RPMI8226 (cell line): ENCODE measurements around the gene ZNF362.
"Not testable (repeated sequence)": the region's sequence is repeated elsewhere in the genome, so short reads cannot be mapped to it uniquely, and the experiment has no call there.

Experiments used
- DNase-seq: peaks from one replicate; pipeline ENCODE4 v3.0.0-alpha.2; 2015

Gene ZNF362, protein sequence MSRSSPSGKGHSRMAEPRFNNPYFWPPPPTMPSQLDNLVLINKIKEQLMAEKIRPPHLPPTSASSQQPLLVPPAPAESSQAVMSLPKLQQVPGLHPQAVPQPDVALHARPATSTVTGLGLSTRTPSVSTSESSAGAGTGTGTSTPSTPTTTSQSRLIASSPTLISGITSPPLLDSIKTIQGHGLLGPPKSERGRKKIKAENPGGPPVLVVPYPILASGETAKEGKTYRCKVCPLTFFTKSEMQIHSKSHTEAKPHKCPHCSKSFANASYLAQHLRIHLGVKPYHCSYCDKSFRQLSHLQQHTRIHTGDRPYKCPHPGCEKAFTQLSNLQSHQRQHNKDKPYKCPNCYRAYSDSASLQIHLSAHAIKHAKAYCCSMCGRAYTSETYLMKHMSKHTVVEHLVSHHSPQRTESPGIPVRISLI

DNA sequence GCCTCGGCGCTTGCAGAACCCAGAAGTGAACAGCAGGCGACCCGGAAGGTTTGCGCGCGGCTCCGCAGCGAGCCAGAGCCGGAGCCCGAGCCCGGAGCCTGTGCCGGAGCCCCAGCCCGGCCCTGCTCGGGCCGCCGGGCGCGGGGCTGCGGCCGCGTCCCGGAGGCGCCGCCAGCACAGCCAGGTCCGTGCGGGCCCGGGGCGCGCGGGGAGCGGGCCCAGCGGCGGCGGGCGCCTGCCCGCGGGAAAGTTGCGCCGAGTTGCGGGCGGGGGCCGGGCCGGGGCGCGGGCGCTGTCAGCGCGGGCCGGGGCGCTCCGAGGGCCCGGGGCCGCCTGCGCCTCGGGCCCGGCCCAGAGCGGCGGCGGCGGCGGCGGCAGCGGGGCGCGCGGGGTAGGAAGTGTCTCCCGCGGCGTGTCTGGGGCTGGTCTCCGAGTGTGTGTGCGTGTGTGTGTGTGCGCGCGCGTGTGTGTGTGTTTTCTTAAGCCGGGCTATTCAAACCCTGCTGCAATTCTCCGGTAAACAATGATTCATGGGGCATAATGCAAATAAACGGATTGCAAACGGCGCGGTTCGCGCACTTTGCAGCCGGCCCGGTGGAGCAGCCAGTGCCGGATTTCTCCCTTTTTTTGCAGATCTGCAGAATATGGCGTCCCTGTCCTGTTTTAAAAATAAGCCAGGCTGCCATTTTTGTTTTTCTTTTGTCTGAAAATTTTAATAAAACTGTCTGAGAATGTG is at the start of gene ZNF362:
Gene ZNF362 (plus strand): TSS at position 22 of the 736 bp plus-strand sequence. CDS start 14,083 bp downstream, outside the sequence.
- peak; percentile 74 for DNase-seq

DNA sequence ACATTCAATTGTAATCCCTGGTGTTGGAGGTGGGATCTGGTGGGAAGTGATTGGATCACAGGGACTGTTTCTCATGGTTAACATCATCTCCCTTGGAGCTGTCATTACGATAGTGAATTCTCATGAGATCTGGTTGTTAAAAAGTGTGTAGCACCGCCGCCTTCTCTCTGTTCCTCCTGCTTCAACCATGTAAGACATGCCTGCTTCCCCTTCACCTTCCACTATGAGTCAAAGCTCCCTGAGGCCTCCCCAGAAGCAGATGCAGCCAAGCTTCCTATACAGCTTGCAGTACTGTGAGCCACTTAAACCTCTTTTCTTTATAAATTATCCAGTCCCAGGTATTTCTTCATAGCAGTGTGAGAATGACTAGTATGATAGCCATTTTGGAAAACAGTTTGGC is 44.3 kb upstream of the ZNF362 start:
- DNase-seq: no peak

DNA sequence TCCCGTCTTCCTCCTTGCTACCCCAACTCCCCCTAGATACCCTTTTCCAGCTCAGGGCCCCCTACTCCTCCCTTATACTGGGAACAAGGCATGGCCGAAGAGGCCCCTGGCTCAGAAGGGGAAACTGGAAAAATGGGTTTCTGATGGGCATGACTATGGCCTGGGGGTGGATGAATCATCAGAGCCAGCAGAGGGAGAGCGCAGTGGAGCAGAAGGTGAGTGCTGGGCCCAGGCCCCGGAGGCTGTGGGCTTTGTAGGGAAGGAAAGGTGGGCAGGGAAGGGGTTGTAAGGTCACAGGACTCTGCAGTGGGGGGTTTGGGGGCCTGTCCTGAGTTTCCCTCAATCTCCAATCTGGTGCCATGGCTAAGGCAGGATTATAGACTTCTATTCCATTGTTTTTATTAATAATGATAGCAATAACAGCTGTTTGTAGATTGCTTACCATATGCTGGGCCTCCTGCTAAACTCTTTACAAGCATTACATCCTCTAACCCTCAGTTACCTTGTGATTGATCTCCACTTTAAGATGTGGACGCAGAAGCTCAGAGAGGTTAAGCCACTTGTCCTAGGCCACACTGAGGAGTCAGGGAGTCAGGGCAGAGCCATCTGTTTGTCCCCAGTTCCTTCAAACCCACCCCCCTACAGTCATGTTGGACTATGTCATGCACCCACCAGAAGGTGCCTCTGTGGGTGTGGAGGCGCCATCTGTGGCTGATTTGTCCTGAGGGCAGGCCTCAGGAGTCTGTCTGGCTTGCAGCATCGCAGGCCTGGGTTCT is 36.2 kb upstream of the ZNF362 start:
- no peak for DNase-seq

DNA sequence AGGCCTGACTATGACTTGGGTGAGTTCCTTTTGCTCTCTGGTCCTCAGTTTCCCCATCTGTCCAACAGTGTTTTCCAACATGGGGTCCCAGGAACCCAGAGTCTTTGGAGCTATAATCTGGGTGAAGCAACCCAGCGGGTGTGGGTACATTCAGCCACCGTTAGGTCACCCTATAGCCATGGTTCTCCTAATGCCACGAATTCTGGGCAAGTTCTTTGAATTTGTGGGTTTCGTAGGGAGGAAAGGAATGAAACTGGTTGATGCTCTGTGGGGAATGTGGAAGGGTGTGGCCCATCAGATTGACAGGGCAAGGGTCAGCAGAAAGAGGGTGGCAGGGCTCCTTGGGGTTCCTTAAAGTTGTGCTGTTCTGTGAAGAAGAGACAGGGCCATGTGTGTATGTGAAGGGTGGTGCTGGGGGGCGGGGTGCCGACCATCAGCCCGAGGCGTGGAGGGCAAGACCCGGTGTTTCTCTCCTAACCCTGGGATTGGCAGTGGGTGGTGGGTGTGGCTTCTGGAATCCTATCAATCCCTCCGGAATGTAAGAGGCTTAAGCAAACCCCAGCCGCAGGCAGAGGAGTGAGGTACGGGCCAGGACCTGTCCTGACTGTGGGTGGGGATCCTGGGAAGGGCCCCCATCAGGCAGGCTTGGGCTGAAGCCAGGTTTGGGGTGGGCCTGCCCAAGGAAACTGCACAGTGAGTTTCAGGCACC is 35.5 kb upstream of the ZNF362 start:
- DNase-seq: no peak

DNA sequence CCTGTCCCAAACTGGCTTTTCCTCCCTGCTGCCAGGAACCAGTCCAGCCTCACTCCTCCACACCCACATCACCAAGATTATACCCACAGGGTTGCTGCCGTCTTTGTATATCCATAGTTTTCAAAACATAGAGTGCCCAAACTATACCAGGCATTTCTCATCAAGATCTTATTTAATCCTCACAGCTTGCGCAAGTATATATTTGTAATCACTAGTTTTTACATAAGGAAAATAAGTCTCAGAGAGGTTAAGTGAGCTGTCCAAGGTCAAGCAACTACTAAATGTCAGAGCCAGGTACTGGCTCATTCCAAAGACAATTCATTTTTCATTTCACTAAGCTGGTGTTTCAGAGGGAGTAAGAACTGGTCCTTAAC is 34.9 kb upstream of the ZNF362 start:
- no peak for DNase-seq

DNA sequence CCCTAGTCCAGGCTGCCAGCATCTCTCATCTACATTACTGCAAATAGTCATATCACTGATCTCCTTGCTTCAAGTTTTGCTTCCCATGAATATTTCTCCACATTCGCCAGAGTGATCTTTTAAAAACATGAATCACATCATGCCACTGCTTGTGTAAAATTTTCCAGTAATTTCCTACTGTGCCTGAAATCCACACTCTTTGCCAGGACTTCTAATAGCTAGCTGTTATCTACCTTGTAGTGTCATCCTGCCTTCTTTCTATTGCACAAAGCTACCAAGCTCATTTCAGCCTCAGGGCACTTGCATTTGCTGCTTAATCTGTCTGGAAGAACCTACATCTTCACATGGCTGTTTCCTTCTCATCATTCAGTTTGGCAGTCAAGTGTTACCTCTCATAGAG is 33.9 kb upstream of the ZNF362 start:
- DNase-seq: no peak

DNA sequence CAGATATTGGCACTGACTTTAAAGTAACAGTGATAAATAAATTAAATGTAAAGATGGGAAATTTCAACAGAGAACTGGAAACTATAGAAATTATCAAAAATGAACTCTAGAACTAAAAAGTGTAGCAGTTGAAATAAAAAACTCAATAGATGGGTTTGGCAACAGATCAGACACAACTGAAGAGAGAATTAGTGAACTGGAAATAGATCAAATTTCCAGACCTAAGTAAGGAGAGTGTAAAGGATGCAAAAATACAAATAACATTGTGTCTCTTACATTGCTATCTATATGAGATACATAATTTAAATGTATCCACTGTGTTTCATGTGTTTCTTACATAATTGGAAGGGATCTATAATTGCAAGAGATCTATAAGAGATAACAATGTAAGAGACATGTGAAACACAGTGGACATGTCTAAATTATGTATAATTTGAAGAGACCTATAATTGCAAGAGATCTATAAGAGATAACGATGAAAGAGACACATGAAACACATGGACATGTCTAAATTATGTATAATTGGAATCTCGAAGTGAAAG is 32.1 kb upstream of the ZNF362 start:
- DNase-seq: no peak

DNA sequence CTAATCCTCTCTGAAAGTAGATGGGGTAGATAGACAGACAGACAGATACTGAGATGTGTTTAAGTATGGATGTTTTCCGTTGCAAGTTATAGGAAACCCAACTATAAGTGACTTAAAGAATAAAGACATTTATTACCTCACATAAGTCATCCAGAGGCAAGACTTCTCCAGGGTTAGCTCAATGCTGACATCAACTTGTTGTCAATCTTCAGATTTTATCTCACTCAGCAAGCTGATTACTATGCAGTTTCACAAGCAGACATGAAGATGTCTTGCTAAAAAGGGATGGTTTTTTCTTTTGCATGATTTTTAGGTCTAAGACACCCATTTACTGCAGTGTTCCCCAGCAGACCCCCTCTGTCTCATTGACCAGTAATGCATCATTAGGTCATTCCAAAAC is 30.7 kb upstream of the ZNF362 start:
- no peak for DNase-seq

DNA sequence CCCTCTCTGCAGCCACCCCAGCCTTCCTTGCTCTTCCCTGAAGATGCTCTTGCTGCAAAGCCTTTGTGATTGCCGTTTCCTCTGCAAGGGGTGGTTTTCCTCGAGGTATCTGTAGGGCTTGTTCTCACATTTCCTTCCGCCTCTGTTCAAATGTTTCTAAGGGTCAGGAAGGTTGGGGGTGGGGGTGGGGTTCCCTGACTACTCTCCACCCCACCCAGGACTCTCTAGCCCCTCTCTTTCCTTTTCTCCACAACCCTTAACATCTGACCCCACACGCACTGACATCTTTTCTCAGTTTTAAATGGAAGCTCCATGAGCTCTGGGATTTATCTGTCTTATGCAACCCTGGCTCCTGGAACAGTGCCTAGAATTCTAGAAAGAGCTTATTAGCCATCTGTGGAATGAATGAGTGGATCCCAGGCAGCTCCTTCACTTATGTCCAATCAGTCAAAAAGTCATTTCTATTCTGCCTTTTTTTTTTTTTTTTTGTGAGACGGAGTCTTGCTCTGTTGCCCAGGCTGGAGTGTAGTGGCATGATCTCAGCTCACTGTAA is 27.3 kb upstream of the ZNF362 start:
- no peak for DNase-seq

DNA sequence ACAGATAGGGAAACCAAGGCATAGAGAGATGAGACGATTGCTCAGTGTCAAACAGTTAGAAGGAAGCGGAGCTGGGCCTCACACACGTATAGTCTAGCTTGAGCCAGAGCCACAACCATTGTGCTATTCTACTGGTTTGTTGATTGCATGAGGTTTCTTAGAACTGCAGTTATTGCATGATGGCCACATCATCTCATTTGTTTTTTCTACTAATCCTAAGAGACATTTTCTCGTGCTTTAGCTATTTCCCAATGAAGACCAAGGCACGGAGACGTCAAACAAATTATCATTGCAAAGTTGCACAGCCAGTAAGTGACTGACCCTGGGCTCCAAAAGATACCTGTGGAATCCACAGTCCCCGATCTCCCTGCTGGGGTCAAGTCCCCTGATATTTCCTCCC is 25.1 kb upstream of the ZNF362 start:
- no peak for DNase-seq

DNA sequence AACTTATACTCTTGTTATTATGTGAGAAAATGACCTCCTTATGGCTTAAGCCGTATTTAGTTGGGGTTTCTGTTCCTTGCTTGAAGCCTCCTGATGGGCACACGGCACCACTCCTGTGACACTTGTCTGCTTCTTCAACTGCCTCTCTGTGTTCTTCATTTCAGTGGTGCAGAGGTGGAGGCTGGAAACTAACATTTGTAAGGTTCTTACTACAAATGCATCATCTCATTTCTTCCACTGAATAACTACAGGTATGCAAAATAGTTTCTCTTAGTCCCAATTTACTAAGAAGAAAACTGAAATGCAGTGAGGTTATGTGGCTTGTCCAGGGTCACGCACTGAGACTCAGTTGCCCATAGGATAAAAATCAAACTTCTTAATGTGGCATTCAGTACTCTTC is 23.6 kb upstream of the ZNF362 start:
- DNase-seq: no peak

DNA sequence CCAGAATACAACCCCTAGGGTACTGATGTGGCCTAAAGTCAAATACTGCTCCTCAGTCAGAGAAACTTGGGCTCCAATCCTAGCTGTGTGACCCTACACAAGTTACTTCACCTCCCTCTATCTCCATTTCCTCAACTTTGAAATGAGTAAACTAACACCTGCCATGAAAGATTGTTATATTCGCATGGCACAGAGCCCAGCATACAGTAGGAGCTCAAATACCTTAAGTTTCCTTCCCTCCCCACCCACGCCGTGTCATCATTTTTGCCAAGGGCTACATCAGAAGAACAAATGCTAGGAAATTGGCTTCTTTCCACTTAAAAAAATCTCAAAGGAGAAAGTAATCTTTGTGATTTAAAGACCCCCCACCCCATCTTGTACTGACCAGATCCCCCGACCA is 22.2 kb upstream of the ZNF362 start:
- no peak for DNase-seq

DNA sequence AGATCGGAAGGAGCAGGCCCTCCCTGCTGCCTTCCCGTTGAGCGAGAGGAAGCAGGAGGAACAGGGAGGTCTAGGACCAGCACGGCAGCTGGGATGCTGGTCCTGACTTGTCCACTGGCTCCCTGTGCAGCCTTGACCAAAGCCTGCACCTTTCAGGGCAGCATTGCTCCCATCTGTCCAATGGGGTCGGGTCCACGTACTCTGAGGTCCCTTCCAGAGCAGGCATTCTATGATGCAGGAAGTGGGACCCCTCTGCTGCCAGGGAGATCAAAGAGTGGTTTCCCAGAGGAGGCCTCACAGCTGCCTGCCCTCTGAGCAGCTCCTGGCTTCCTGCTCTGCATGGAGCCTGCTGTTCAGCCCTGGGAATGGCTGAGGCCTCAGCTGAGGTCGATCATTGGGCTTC is 21.7 kb upstream of the ZNF362 start:
- DNase-seq: no peak

DNA sequence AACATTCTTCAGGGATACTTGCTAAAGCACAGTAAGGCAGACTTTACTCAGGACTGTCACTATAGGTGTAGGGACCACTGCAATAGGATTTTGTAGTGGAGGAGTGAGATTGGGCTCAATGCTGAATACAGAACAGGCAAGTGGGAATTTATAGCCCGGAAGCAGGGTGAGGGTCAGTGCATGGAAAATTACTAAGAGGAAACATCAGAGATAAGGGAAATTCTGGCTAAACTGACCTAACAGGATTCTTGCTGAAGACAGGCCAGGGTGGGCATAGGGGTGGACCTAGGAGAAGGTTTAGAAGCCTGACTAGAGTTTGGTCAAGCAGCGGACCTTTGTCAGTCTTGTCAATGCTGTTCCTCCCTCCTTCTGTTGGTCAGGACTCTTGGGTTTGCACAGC is 20.8 kb upstream of the ZNF362 start:
- DNase-seq: no peak

DNA sequence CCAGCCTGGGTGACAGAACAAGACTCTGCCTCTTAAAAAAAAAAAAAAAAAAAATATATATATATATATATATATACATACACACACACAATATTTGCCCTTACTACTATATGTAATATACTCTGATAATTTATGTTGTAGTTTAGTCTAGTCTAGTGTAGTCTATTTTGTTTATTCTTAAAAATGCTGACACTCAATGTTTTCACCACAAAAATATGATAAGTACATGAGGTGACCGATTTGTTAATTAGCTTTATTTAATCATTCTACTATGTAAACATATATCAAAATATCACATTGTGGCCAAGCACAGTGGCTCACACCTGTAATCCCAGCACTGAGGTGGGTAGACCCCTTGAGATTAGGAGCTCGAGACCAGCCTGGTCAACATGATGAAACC is 19.8 kb upstream of the ZNF362 start:
- no peak for DNase-seq

DNA sequence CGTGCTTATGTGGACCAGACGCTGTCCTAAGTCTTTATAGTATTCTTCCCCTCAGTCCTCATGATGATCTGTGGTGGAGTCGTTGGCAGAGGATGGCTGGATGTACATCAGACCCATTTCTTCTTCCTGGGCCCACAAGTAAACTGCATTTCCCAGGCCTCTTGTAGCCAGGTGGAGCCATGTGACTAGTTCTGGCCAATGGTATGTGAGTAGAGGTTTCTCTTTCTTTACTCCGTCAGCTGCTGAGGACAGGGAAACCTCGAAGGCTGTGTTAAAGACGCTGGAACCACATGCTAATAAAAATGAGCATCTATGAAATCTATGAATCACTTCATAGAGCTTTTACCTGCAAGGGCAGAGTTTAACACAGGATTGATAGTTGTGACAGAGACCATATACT is 18.7 kb upstream of the ZNF362 start:
- DNase-seq: peak; percentile 29

DNA sequence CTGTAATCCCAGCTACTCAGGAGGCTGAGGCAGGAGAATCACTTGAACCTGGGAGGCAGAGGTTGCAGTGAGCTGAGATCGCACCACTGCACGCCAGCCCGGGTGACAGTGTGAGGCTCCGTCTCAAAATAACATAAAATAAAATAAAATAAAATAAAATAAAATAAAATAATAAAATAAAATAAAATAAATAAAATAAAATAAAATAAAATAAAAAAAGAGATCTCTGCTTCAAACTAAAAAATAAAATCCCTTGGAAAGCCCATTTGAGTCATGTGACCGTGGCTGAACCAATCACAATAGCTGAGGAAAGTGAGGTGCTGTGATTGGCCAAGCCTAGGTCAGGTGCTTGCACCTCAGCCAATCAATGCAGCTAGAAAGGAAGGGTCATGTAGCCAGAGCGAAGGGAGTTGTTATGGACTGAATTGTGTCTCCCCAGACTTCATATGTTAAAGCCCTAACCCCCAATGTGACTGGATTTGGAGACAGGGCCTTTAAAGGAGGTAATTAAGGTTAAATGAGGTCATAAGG is 18.0 kb upstream of the ZNF362 start:
- not testable (repeated sequence) for DNase-seq

DNA sequence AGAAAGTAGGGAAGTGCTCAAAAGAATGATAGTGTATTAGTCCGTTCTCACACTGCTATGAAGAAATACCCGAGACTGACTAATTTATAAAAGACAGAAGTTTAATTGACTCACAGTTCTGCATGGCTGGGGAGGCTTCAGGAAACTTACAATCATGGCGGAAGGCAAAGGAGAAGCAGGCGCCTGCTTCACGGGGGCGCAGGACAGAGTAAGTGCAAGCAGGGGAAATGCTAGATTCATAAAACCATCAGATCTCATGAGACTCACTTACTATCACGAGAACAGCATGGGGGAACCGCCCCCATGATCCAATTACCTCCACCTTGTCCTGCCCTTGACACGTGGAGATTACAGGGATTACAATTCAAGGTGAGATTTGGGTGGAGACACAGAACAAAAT is 16.9 kb upstream of the ZNF362 start:
- not testable (repeated sequence) for DNase-seq

DNA sequence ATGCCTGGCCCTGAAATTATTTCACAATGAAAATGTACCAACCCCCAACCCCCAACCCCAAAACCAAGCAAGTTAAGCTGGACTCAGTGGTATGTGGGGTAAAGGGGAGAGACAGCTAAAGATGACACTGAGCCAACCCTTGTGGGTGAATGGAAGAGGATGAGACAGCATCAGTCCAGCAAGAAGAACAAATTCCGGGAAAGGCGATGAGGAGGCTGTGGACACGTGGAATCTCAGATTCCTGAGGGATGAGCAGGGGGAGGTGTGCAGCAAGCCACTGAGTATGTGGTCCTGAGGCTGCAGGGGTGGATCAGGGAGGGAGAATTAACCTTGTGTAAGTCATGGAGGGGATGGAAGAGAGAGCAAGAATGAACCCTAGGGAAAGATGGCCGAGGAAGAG is 14.4 kb upstream of the ZNF362 start:
- DNase-seq: no peak

DNA sequence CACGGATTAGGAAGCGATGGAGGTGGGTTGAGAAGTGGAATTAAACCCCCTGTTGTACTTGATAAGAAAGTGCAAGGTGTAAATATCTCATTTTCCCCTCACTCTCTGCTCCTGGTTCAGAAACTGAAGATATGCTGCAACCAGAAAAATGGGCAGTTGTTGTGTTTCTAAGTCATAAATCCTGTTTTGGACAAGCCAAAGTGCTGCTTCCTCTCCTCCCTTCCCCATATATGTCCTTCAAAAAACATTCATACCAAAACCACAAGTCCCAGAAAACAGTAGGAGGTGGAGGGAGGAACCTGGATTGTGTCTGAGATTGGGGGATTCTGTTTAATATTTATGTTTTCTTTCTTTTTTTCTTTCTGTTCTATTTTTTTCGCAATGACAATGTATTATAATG is 13.6 kb upstream of the ZNF362 start:
- DNase-seq: no peak

DNA sequence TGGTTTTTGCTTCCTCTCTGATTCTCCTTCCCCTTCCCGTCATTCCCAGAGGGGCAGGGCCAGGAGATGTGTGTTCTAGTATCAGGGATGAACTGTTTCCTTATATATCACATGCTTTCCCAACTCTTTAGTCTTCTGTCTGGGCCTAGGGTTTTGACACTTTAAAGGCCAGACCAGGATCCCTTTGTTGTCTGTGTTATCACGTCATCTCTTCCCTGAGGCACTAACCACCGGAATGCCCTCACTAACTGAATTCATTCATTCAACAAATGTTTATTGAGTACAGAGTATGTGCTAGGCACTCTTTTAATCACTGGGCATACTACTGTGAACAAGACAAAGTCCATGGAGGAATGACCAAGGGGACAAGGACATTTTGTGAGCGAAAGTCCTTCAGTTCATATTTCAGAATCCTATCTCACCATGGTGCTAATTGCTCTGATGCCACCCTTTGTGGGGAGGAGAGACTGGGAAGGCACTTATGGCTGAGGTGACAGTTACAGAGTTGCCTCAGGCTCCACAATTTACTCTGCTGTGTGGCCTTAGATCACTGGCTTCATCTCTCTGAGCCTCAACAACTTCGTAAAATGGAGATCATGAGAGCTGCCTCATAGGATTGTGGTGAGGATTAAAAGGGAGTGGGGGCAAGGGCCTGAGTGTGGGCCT is 12.0 kb upstream of the ZNF362 start:
- no peak for DNase-seq

DNA sequence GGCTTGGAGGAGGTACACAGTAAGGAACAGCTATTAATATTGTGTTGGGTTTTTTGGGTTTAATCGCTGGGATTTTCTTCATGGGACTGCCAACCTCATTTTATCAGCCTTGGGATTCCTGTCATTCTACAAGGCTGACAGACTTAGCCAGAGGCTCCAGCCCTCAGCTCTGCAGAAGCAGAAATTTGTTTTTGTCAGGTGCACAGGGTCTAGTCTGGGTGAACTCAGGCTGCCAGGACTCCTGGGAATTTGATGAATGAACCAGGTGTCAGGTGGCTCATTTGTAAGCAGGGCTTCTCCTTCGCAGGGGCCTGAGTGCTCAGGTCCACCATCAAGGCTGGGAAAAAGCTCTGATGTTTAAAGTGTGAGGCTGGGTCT is 11.5 kb upstream of the ZNF362 start:
- no peak for DNase-seq
